ENCODE results near the gene PHAF1.

PHAF1 gene

DNA sequence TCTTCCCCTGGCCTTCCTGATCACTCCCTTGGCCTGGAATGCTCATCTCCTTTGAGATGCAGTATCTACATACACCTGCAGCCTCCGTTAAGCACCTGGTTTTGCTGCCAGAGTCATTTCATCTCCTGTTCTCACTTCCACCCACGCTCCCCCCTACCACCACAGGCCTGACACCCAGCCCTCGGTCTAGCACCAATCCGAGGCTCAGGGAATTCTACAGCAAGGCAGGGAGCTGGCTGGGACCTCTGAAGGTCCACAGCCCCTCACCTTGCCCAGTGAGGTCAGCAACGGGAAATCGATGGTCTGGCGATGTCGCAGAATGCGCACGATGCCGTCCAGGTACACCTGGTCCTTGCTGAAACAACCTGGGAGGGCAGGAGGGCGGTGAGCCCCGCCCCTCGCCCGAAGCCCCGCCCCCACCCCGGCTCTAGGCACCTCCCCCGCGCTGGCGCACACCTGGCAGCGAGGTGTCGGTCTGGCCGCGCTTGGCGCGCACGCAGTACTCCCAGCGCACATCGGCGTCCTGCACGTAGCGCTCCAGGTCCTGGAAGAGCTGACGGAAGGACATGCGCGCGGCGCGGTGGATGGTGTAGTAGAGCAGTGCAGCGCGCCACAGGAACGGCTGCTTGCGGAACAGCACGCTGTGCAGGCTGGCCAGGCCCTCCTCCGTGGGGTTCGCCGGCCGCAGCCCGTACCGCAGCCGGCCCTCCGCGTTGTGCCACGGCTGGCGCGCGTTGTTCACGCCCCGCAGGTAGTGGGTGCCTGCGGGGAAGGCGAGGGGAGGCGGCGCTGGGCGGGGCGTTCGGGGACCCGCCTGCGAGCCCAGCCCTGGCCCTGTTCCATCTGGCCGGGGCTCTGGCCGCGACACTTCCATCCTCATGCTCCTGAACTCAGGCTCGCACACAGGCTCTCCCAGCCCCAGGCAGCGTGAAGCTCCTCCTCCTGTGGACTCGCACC is 68.3 kb downstream of the PHAF1 start:
- in situ Hi-C loops (cut with MboI; ENCODE audit: low sequenced_read_pairs) = no loop called here

DNA sequence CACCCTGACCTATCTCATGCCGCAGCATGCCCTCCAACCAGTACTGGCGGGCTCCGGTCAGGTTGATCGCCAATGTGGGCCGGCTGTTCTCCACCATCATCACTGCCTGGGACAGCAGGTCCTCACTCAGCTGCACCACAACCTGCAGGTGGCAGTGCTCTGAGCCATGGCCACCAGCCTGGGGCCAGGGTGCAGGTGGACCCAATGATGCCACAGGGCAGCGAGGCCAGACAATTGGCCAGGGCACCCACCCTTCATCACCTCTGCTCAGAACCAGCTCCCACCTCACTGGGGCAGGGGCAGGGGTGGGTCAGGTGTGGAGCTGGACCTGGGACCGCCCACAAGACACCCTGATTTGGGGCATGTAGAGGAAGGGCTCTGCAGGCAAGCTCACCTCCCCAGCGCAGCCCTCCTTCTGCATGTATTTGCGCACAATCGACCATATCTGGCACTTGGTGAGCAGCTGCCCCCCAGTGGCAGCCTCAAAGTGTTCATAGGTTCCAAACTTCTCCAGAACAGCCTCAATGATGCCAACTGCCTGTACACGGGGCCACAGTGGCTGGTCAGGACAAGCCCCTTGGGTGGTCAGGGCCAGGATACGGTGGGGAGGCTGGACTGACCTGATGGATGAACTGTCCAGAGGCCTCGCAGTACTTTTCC is 69.8 kb downstream of the PHAF1 start:
- in situ Hi-C loops (cut with MboI; ENCODE audit: low sequenced_read_pairs) = no loop called here

DNA sequence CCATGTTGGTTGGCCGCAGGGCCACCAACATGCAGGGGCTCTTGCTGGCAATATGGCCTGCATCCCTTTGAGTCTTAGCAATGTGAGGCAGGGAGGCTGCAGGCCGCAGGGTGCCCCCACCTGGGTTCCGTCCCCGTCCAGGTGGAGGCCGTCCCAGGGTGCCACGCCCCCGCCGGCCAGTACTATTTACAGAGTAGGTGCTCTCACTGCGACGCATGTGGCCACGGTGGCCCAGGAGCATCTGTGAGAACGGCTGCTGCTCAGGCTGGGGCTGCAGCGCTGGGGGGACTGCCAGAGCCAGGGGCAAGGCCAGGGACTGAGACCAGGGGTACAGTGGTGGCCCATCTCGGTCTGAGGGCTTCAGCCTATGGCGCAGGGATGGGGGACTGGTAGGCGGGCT is 70.4 kb downstream of the PHAF1 start:
- in situ Hi-C loops (cut with MboI; ENCODE audit: low sequenced_read_pairs) = no loop called here

DNA sequence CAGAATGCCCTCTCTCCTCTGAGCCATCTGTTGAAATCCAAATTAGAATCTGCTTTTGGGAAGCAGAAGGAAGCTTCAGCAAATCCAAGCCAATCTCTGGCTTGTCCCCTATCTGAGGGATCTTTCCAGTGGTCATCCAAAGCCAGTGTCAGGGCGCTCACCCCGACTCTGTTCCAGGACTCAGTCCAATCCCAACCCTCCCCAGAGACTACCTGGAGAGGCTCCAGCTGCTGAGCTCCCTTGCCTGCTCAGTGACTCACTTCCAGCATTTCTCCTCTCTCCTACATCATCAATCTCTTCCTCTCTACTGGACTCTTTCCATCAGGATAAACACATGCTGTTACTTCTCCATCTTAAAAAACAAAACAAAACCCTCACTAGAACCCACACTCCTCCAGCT is 71.6 kb downstream of the PHAF1 start:
- in situ Hi-C loops (cut with MboI; ENCODE audit: low sequenced_read_pairs) = no loop called here

DNA sequence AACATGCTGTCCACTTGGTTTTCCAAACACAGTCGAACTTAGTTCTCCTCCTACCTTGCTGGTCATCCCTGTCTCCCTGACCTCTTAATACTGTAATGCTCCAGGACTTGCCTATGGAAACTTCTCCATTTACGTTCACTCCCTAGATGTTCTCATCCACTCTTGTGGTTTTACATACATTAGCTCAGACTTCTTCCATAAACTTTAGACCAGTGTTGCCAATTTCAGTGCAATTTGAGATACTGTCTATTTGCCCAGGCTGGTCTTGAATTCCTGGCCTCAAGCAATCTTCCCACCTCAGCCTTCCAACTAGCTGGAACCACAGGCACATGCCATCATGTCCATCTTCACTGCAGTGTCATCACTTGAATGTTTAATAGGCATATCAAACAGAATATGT is 72.5 kb downstream of the PHAF1 start:
- in situ Hi-C loops (cut with MboI; ENCODE audit: low sequenced_read_pairs) = no loop called here

DNA sequence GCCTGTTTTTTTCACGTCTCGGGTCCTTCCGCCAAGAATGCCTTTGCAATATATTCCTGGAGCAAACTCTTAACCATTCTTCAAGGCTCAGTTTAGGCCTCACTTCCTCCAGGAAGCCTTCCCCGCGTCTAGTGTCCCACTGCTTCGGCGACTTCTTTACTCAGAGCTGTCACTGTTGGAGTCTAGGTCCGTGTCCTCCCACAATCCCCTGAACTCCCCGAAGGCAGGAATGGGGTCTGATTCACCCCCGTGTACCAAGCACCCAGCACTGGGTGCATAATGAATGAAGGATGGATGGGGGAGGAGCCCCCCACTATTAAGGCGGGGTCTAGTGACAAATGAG is 73.5 kb downstream of the PHAF1 start:
- in situ Hi-C loops (cut with MboI; ENCODE audit: low sequenced_read_pairs) = no loop called here

DNA sequence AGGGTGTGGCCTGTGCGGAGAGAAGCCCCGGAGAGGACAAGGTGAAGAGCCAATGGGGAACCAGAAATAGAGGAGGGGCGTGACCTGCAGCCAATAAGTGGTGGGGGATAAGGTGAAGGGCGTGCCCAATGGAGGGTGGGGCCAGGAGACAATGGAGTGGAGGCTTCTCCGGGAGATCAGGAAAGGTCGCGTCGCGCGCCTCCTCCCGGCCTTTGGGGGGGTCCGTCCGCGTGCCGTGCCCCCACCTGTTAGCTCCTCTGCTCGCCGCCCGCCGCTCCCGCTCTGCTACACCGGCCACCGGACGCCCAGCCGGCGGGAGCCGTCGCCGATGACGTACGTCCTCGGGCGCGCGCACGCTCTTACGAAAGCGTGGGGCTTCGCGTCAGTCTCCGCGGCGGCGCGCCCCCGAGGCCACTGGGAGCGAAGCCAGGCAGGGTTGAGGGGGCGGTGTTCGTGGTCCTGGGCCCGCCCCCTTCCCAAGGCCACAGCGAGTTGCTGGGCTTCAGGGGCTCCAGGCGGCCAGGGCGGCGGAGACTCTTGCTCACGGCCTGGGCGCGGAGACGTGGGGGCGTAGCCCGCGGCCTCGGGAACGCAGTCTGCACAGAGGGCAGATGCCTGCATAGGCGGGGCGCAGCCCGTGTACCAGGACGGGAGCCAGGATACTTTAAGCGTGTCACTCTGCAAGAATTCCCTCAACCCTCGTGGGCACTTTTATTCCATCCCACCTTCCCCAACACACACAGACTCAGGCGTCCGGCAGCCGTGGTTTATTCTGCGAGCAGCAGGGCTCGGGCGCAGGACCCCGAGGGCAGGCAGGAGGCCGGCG is 74.1 kb downstream of the PHAF1 start, which contains the start of gene MATCAP1:
MATCAP1 (minus strand) TSS at position 337 of the 826 bp plus-strand sequence. CDS start 3,353 bp downstream, outside the sequence.
- in situ Hi-C loops (cut with MboI; ENCODE audit: low sequenced_read_pairs) = no loop called here

DNA sequence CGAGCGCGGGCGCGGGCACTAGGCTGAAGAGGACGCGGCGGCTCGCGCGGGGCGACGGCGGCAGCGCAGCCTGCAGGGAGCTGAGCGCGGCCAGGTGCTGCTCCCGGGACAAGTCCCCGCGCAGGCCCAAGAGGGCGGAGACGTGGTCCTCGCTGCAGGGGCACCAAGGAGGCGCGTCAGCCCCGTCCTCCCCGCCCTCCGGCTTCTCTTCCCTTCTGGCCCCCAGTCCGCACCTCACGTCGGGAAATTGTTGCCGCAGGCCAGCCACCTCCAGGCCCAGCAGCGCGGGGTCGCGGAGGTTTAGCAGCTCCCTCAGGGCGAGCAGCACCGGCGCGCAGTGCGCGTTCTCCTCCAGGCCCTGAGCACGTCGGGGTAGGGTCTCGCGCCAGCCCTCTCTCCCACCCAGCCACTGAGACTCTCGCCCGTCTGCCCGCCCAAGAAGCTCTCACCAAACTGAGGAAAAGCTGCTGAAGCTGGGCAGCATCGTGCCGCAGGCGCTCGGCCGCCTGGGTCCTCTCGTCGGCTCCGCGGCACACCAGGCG is 74.8 kb downstream of the PHAF1 start:
- in situ Hi-C loops (cut with MboI; ENCODE audit: low sequenced_read_pairs) = no loop called here

DNA sequence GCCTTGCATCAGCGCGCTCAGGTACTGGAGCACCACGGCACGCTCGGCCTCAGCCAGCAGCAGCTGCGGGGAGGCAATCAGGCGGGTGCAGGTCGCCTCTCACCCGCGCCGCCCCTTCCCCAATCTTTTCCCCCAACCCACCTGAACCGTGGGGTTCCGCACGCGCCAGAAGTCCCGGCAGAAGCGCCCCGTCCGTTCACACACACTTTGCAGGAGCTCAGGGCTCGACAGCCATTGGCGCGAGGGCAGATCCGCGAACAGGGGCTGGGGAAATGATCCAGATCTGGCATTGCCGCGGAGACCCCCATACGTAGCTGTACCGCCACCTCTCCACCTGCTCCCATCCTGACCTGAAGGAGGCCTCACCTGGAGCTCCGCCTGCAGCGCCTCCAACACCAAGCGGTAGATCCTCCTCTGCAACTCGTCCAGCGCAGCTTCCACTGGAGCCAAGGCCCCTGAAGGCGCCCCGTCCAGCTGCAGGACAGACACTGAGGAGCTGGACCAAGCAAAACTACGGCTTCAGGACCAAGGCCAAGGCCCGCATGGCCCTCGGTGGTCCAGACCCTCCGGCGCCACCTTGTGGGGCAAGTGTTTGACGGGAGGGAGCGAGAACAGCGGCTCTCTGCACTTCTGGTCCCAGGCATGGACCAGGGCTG is 75.4 kb downstream of the PHAF1 start:
- in situ Hi-C loops (cut with MboI; ENCODE audit: low sequenced_read_pairs) = no loop called here

DNA sequence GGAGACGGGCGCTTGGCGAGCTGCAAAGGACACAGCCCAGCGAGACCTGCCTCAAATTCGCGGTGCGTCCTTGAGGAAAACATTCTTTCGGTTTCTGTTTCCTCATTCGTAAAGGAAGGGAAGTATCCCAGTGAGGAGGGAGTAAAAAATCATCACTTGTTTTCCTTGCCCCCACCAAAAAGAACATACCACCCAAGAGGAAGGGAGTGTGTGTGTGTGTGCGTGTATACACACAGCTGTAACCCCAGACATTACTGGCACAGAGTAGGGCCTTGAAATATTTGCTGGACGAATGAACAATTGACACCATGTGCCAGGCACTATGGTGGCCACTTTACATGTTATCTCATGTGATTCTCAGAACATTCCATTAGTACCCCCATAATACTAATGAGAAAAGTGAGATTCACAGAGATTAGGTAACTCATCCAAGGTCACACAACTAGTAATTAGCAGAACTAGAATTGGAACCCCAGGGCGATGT is 76.0 kb downstream of the PHAF1 start:
- in situ Hi-C loops (cut with MboI; ENCODE audit: low sequenced_read_pairs) = no loop called here

DNA sequence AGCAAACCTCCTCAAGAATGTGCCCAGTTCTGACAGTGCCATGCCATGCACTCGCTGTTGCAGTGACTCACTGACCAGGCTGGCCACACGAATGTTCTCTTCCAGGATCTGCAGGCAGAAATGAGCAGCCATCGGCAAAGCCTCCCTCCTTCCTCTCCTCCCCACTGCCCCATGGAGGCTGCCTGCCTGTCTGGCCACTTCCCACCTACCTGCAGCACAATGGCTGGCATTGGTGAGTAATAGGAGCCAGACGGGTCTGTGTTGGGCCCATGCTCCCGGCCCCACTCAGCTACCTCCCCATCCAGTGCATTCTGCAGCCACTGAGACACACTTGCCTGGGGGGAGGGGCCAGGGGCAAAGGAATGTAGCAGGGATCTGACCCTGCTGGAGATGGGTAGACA is 76.8 kb downstream of the PHAF1 start:
- in situ Hi-C loops (cut with MboI; ENCODE audit: low sequenced_read_pairs) = no loop called here

DNA sequence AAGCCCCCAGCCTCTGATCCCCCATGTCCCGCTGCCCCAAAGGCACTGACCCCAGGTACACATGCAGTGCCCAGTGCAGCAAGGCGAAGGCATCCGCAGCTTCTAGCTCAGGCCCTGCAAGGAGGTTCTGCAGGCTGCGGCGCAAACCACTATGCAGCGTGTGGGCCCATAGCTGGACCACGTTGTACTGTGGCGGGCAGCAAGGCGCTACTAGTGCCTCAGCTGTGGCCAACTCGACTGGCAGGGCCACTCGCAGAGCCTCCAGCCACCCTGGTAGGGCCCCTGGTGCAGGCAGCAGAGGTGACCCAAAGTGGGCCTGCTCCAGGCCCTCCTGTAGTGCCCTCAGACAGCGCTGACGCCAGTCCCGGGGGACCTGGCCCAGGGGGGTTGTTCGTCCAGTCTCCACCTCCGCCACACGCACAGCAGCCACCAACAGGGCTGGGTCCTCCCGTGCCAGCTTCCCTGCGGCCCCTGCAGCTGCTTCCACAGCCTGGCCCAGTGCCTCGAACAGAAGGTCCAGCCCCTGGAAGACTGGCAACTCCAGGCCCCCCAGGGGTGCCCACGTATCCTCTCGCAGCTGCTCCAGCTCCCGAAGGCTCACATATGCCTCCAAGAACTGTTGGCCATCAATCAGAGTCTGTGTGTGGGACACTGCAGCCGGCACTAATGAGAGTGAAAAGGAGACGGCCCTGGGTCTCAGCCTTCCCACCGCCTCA is 77.6 kb downstream of the PHAF1 start:
- in situ Hi-C loops (cut with MboI; ENCODE audit: low sequenced_read_pairs) = no loop called here

DNA sequence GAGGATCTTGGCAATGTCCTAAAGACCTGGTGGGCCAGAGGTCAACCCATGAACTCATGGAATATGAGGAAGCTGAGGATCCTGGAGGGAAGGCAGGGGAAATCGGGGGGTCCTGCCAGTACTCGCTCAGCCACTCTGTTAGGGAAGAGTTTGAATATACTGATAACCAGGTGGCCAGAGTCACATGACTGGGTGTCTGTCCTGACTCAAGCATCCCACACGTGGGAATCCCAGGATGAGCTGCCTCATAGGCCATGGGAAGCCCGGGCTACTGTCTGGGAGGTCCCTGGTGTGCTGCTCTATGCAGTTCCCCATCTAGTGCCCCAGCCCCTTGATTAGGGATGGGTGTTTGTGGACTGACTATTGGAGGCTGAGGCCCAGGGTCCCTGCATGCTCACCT is 78.6 kb downstream of the PHAF1 start:
- in situ Hi-C loops (cut with MboI; ENCODE audit: low sequenced_read_pairs) = no loop called here

DNA sequence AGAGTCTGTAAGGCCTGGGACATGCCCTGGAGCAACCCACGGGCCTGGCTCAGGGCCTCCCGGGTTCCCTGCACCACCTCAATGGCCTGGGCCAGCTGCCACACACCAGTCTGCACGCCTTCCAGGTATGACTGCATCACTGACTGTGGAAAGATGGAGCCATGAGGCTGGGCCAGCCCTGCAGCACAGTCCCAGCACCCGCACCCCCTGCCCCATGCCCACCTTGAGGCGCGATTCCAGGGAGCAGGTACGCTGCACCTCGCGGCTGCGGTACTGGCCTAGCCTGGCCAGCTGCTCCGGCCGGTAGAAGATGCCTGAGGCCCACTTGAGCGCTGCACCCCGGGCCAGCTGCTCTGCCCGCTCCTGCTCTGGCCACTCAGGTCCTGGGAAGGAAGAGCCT is 79.1 kb downstream of the PHAF1 start:
- in situ Hi-C loops (cut with MboI; ENCODE audit: low sequenced_read_pairs) = no loop called here

DNA sequence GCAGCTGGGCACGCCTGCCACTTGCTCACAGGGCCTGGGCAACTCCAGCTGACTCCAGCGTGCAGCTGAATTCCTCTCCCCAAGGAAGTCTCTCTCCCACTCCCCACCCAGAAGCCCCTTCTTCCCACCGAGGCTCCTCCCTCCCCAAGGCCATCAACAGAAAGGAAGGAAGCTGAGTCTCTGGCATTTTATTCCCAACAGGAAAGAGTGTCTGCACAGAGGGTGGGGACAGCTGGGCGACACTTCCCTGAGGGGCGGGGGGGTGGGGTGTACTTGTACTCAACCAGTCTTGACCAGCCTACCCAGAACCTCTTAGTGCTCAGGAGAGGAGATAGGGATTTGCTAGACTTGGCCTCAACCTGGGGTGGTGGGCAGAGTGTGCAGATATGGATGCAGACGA is 80.3 kb downstream of the PHAF1 start, which contains the start of gene EXOC3L1:
EXOC3L1 (minus strand) TSS at position 96 of the 400 bp plus-strand sequence. CDS start 460 bp downstream, outside the sequence.
- in situ Hi-C loops (cut with MboI; ENCODE audit: low sequenced_read_pairs) = no loop called here

DNA sequence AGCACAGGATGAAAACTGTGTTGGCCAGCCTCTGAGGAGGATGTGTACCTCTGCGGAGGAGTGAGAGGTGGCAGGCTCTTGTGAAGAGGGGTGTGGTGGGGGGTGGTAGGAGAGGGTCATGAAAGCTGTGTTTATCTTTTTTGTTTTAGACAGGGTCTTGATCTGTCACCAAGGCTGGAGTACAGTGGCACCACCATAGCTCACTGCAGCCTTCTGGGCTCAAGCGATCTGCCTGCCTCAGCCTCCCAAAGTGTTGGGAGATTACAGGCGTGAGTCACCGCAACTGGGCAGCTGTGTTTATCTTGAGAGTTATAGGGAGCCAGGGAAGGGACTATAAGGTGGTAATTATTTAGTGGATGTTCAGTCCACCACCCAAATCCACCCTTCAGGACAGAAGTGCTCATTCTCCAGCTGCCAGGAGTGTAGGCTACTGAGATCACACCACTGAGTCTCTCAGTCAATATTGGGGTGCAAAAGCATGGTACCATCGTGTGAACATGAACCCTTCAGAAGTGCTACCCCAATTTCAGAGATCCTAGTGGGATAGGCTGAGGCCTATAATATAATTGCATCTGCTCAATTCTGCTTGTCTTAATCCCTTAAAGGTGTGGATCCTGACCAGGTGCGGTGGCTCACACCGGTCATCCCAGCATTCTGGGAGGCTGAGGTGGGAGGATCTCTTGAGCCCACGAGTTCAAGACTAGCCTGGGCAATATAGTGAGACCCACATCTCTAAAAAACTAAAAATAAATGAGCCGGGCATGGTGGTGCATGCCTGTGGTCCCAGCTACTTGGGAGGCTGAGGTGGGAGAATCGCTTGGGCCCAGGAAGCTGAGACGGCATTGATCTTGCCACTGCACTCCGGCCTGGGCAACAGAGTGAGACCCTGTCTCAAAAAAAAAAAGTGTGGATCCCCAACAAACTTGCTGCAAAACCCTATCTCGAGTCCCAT is 81.0 kb downstream of the PHAF1 start:
- in situ Hi-C loops (cut with MboI; ENCODE audit: low sequenced_read_pairs) = no loop called here

DNA sequence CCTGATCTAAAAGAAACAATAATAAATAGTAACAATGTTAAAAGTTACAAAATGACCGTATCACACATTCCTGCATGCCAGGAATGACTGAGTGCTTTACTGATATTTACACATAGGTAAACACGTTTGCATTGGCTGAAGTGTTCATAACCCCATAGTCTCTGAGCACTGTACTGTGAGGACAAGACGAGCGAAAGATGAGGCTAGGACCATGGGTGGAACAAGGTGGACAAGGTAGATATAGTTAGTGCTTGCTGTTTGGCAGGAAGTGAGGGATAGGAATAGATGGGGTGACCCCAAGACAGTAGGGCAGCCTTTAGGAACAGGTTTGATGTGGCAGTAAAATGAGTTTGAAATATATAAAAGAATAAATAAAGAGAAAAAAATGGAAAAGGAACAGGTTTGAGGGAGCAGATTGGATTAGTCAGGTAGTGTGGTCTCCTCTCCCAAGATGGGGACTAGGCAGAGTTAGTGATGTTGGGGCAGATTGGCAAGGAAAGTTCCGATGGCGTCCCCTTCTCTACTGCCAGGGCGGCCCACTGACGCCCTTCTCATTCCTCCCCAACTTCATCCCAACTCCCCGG is 81.8 kb downstream of the PHAF1 start:
- in situ Hi-C loops (cut with MboI; ENCODE audit: low sequenced_read_pairs) = no loop called here

DNA sequence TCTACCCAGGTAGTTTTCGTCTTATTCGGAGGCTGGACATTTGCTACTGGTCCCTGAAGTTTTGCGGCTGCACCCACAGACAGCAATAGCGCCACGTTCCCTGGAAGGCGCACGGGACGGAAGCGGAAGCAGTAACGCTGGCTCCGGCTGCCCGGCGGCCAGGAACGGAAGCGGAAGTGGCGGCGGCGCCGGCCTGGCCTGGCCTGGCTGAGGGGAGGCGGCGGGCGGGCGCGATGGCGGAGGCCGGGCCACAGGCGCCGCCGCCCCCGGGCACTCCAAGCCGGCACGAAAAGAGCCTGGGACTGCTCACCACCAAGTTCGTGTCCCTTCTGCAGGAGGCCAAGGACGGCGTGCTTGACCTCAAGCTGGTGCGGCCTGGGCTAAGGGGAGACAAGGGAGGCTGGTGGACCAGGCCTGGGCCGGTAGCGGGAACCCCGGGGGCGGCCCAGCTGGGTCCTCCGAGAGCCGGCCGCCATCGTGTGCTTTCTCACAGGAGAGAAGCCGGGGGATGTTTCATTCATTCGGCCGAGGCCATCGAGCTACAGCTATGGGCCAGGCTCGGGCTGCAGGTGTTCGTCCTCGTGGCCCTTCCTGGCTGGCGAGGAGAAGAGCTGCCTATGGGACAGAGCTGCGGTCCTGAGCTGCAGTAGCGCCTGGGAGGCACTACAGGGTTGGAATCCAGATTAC is 82.4 kb downstream of the PHAF1 start, which contains the start of gene E2F4:
E2F4 (plus strand) TSS at position 161 of the 687 bp plus-strand sequence; CDS start at position 234, 73 bp downstream.
- in situ Hi-C loops (cut with MboI; ENCODE audit: low sequenced_read_pairs) = no loop called here
